Measurements from ENCODE around the gene HS1BP3. TPM values are rescaled to one million over a fixed set of nuclear protein-coding genes. Genes with fewer than 3 reads are reported as not detected.

HS1BP3 gene
- total and polyA plus RNA-seq, 2 of the 13 experiments (the other 11 are each of a cell fraction or from before 2014, with no cell fraction given): 15.2 to 22.0 TPM

- no peak for TF ChIP-seq ZSCAN12 (CRISPR knock-in tag; IDR thresholded peaks at IDR 0.05)
- peak; percentile 89; the same call in 1 of the 2 replicates for TF ChIP-seq TSC22D2 (CRISPR knock-in tag; IDR thresholded peaks at IDR 0.05; ENCODE audit: borderline replicate concordance)
- no peak for TF ChIP-seq PCBP1 (IDR thresholded peaks at IDR 0.05; ENCODE audit: borderline replicate concordance, low read depth, low read length)
- TF ChIP-seq MEIS2 (CRISPR knock-in tag; IDR thresholded peaks at IDR 0.05): 0 out of 2 replicates have a peak, but pooled peaks have one; percentile 60
- TF ChIP-seq ZC3H13 (CRISPR knock-in tag; IDR thresholded peaks at IDR 0.05): peak; percentile 88; the same call in 1 of the 2 replicates
- peak; percentile 75 for TF ChIP-seq DRAP1 (CRISPR knock-in tag; IDR thresholded peaks at IDR 0.05)
- 0 out of 2 replicates have a peak, but pooled peaks have one; percentile 25 for TF ChIP-seq MAFF (IDR thresholded peaks at IDR 0.05; ENCODE audit: low read depth, low read length)
- TF ChIP-seq PLRG1 (conservative IDR thresholded peaks at IDR 0.05): no peak
- no peak for TF ChIP-seq FUBP1 (CRISPR knock-in tag; IDR thresholded peaks at IDR 0.05; ENCODE audit: borderline replicate concordance)
- no peak for TF ChIP-seq ZNF879 (CRISPR knock-in tag; IDR thresholded peaks at IDR 0.05)
- peak; percentile 91 for TF ChIP-seq ZFX (CRISPR knock-in tag; IDR thresholded peaks at IDR 0.05; ENCODE audit: low read depth)
- peak; percentile 48; the same call in 1 of the 2 replicates for TF ChIP-seq SKIL (CRISPR knock-in tag; IDR thresholded peaks at IDR 0.05; ENCODE audit: borderline replicate concordance)
- TF ChIP-seq CBX2 (IDR thresholded peaks at IDR 0.05; ENCODE audit: low read depth, low read length): no peak
- TF ChIP-seq CBX2 (CRISPR knock-in tag; IDR thresholded peaks at IDR 0.05; ENCODE audit: low read depth): no peak
- TF ChIP-seq ZNF784 (CRISPR knock-in tag; IDR thresholded peaks at IDR 0.05; ENCODE audit: borderline replicate concordance): no peak; the same call in 1 of the 2 replicates
- TF ChIP-seq SOX13 (IDR thresholded peaks at IDR 0.05): peak; percentile 77; the same call in 1 of the 2 replicates
- peak in 1 of 2 experiments; percentile 79; a peak in 2 of 4 replicates for TF ChIP-seq SOX13 (CRISPR knock-in tag; conservative IDR thresholded peaks at IDR 0.05 in 1 of 2, IDR thresholded peaks at IDR 0.05 in 1 of 2)
- no peak for TF ChIP-seq ZNF512B (CRISPR knock-in tag; IDR thresholded peaks at IDR 0.05; ENCODE audit: borderline replicate concordance)
- TF ChIP-seq NR3C1 (CRISPR knock-in tag; IDR thresholded peaks at IDR 0.05): no peak
- peak; percentile 99 for TF ChIP-seq SSRP1 (CRISPR knock-in tag; IDR thresholded peaks at IDR 0.05)
- TF ChIP-seq RFX5 (IDR thresholded peaks at IDR 0.05; ENCODE audit: low read depth, low read length): no peak
These were observed 25.7 kb upstream of the HS1BP3 start (continued) for GRCh38 chr2:20676353-20677215.

Measured in HepG2 (cell line).